Gastroesophageal sphincter (tissue), 4 donors: ENCODE results near the gene CBX8. TPM values are rescaled to one million over a fixed set of nuclear protein-coding genes. Genes with fewer than 3 reads are reported as not detected.

Experiments used
- ATAC-seq: fragments of 150-250 bp; one replicate; pipeline ENCODE4 v1.9.1; 2016; ENCODE audit warnings: mild to moderate bottlenecking, moderate library complexity
- H3K27ac ChIP-seq, 4 donors: fragments of 200-600 bp; sonication (generic) in 3 of 4; 1 replicate in 3 of 4; 2 replicates in 1 of 4; pipeline ENCODE4 v1.5.1; 2016 to 2019
- H3K27me3 ChIP-seq: fragments of 200-600 bp; sonication (generic); one replicate; pipeline ENCODE4 v1.5.1; 2019
- H3K36me3 ChIP-seq, 2 donors: fragments of 200-600 bp; sonication (generic); one replicate each; pipeline ENCODE4 v1.5.1; 2019; ENCODE audit warnings: control low read depth in 1 of 2
- H3K4me1 ChIP-seq, 3 donors: fragments of 200-600 bp; sonication (generic); 1 replicate in 2 of 3; 2 replicates in 1 of 3; pipeline ENCODE4 v1.5.1; 2016 to 2019; ENCODE audit warnings: control low read depth in 2 of 3
- H3K4me3 ChIP-seq, 2 donors: fragments of 200-600 bp; sonication (generic); one replicate each; pipeline ENCODE4 v1.5.1; 2019; ENCODE audit warnings: mild to moderate bottlenecking in 1 of 2, moderate library complexity in 1 of 2
- H3K9me3 ChIP-seq, 3 donors: fragments of 200-600 bp; sonication (generic); one replicate each; pipeline ENCODE4 v1.5.1; 2017 to 2019; ENCODE audit warnings: control low read depth in 2 of 3
- EP300 ChIP-seq: sonication (generic); formaldehyde crosslinking; IDR thresholded peaks from one replicate; pipeline ENCODE4 v1.6.1; 2017; ENCODE audit warnings: antibody characterized with exemption, mild to moderate bottlenecking
- POLR2A ChIP-seq, 2 donors: fragments of 450-650 bp; IDR thresholded peaks; one replicate each; pipeline ENCODE4 v1.6.1; 2017; ENCODE audit warnings: antibody characterized with exemption in 2 of 2, mild to moderate bottlenecking in 2 of 2, moderate library complexity in 1 of 2
- POLR2AphosphoS5 ChIP-seq: sonication (generic); formaldehyde crosslinking; IDR thresholded peaks from one replicate; pipeline ENCODE4 v1.6.1; 2017; ENCODE audit warnings: antibody characterized with exemption
- WGBS, 2 donors: methylation state at CpG; one replicate each; pipeline ENCODE4 v1.1.5; 2018; ENCODE audit warnings: low coverage in 1 of 2; 5-methylcytosine and 5-hydroxymethylcytosine counted together
- total RNA-seq, 4 donors: library from RNA; depleted of rRNA; stranded (reverse); fragments of >200 nt; gene quantifications; one replicate each; pipeline ENCODE4 v1.1.0, GENCODE V29; 2016
- TF ChIP-seq, protein P1 (sequence below), 4 experiments: fragments of 200-600 bp in 2 of 4; fragments of 450-650 bp in 2 of 4; sonication (generic) in 1 of 4; IDR thresholded peaks; one replicate each; pipeline ENCODE4 v1.5.1; 2017 to 2019; ENCODE audit warnings: antibody characterized with exemption in 4 of 4, mild to moderate bottlenecking in 2 of 4, moderate library complexity in 2 of 4

Gene CBX8
- total RNA-seq, 4 donors from 2014 or later = 0.40 to 10.6 (median 3.9) TPM

- Histone ChIP-seq H3K9me3 (no peaks in the 10 kb centered on the region), H3K4me3 (peak overlapping the region in 1 of 2 donors; percentile 36), H3K27me3 (peaks cover 90% of the 10 kb centered on the region), H3K4me1 (peaks cover 0 to 65% (median 35%) of the 10 kb centered on the region in 3 donors), H3K36me3 (no peaks in the 10 kb centered on the region), H3K27ac (no peak overlapping the region)
- TF ChIP-seq, protein P1, sequence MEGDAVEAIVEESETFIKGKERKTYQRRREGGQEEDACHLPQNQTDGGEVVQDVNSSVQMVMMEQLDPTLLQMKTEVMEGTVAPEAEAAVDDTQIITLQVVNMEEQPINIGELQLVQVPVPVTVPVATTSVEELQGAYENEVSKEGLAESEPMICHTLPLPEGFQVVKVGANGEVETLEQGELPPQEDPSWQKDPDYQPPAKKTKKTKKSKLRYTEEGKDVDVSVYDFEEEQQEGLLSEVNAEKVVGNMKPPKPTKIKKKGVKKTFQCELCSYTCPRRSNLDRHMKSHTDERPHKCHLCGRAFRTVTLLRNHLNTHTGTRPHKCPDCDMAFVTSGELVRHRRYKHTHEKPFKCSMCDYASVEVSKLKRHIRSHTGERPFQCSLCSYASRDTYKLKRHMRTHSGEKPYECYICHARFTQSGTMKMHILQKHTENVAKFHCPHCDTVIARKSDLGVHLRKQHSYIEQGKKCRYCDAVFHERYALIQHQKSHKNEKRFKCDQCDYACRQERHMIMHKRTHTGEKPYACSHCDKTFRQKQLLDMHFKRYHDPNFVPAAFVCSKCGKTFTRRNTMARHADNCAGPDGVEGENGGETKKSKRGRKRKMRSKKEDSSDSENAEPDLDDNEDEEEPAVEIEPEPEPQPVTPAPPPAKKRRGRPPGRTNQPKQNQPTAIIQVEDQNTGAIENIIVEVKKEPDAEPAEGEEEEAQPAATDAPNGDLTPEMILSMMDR (IDR thresholded peaks at IDR 0.05) = no peak
- TF ChIP-seq EP300 = no peak
- ATAC-seq = no peak
- 25 to 41% methylated on average over 7 to 10 of the region's 43 CpGs for WGBS, 2 donors
Measured at GRCh38 chr17:79814127-79814973, 17.5 kb upstream of the CBX8 start.

DNA sequence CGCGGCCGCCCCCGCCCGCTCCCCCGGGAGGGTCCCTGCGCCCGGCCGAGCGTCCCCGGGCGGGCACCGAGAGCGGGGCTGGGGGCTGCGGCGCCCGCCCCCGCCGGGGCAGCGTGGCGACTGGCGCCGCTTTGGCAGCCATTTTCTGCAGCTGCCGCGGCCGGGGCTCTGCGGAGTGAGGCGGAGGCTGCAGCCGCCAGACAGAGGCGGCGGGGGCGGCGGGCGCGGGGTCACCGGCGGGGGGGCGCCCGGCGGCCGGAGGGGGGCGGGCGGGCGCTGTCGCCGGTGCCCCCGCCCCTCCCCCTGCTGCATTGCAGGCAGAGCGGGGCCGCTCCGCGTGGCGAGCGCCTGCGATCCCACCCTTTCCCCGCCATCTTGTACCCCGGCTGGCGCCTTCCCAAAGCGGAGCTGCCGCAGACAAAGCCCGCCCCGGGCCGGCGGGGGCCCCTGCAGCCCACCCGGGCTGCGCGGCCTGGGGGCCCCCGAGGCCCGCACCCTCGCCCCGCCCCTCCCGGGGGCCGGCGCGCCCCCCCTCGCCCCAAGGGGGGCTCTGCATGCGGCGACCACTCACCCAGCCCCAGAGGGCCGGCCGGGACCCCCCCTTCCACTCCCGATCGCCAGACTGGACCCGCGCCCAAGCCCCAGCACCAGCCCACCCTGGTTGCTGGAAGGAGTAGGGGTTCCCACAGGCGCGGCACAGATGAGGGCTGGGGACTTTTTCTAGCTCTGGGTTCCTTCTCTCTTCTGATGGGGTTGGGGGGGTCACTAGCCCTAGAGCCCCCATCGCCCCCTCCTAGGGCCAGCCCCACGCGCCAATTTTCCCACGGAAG lies 16.6 kb upstream of the CBX8 start:
- ATAC-seq = no peak
- WGBS, 2 donors = no CpG with 5 or more reads among the region's 89 CpGs
- Histone ChIP-seq H3K4me3 (peak overlapping the region in 1 of 2 donors; percentile 43), H3K27me3 (peaks cover 98% of the 10 kb centered on the region), H3K27ac (no peak overlapping the region), H3K36me3 (no peaks in the 10 kb centered on the region), H3K9me3 (no peaks in the 10 kb centered on the region), H3K4me1 (peaks cover 0 to 69% (median 35%) of the 10 kb centered on the region in 3 donors)
- TF ChIP-seq POLR2A (IDR thresholded peaks at IDR 0.05) (no peak), EP300 (no peak), POLR2AphosphoS5 (no peak)
- TF ChIP-seq, protein P1 (IDR thresholded peaks at IDR 0.05) = no peak

DNA sequence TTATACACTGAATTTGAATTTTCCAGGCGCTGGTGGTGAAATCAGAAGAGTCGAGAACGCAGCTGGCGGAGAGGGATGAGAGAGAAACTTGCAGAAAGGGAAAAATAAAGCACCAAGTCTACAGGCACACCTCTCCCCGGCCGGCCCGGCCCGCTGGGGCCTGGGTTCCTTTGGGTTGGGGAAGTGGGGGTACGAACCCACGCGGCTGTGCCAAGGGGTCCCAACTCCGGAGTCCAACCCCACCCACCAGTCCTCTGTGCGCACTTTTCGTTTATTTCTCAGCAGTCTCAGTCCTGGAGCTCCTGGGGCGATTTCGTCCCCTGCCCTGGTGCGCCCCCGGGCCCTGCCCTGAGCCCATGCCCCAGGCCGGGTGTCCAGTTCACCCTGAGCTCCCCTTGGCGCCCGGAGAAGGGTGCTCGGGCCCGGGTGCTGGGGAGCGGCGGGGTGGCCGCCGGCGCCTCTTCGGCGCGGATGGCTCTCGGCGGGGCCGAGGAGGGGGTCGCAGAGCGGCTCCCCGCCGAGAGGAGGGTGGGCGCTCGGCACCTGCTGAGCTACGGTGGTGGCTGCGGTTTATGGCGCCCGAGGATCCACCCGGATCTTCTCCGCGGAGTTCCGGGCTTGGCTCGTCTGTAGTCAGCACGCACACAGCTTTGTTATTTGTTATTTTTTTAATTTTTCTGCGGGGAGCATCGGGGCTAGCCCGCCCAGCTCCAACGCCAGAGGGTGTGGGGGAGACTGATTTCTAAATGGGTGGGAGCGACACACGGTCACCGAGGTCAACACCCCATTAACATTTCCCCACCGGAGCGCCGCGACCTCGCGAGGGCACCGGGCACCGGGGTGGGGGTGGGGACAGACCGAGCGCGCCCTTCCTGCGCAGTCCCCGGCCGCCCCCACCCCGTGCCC lies 15.7 kb upstream of the CBX8 start:
- H3K4me3 ChIP-seq = peak overlapping the region in 1 of 2 donors; percentile 43
- WGBS, 2 donors = 10 to 67% methylated on average over 1 to 4 of the region's 72 CpGs
- H3K36me3 ChIP-seq = no peaks in the 10 kb centered on the region
- TF ChIP-seq, protein P1 (IDR thresholded peaks at IDR 0.05) = no peak
- TF ChIP-seq EP300 (no peak), POLR2AphosphoS5 (peak; percentile 28)
- H3K4me1 ChIP-seq = peaks cover 0 to 69% (median 35%) of the 10 kb centered on the region in 3 donors
- no peaks in the 10 kb centered on the region for H3K9me3 ChIP-seq
- ATAC-seq = no peak
- no peak overlapping the region for H3K27ac ChIP-seq
- H3K27me3 ChIP-seq = peaks cover 98% of the 10 kb centered on the region

DNA sequence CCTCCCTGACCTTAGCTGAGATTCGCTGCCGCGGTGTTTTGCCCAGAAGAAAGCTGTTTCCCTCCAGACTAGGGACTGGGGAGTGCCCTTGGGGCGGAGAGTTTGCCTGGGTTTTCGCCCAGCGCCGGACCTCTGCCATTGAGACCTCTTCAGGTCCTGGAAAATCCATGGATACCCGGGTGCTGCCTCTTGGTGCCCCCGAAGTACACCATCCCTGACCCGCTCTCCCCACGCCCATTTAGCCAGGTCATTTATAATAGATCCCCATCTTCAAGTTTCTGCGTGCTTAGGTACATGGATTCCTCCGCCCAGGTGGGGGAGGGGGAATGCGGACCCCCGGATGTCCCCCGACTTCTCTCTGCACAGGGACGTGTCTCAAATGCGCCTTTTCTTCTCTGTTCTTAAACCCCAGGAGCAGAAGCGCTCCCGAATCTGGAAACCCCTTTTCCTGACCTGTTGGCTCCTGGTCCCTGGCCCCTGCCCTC lies 15.0 kb upstream of the CBX8 start:
- H3K36me3 ChIP-seq = no peaks in the 10 kb centered on the region
- no peak overlapping the region for H3K27ac ChIP-seq
- no peak for ATAC-seq
- H3K9me3 ChIP-seq = no peaks in the 10 kb centered on the region
- no peak for TF ChIP-seq POLR2AphosphoS5
- no peak for TF ChIP-seq POLR2A (IDR thresholded peaks at IDR 0.05)
- TF ChIP-seq EP300 = no peak
- TF ChIP-seq, protein P1 (IDR thresholded peaks at IDR 0.05) = no peak
- H3K27me3 ChIP-seq = peaks cover 100% of the 10 kb centered on the region
- peaks cover 0 to 69% (median 35%) of the 10 kb centered on the region in 3 donors for H3K4me1 ChIP-seq
- WGBS, 2 donors = 25 to 30% methylated on average over 2 to 16 of the region's 20 CpGs
- H3K4me3 ChIP-seq = no peak overlapping the region
